Mesothelial cell of epicardium (in vitro differentiated cells): ENCODE results near the gene TBC1D21. TPM values are rescaled to one million over a fixed set of nuclear protein-coding genes. Genes with fewer than 3 reads are reported as not detected.

Source experiments
- DNase-seq, 2 experiments: peaks; one replicate each; pipeline ENCODE4 v3.0.0; 2021; ENCODE audit warnings: low spot score in 2 of 2; ENCODE audit not compliant: unreplicated experiment in 2 of 2
- H3K27ac Mint-ChIP-seq: 2 replicates; pipeline ENCODE4 v1.8.0; 2021; ENCODE audit warnings: mixed read lengths
- H3K27me3 Mint-ChIP-seq: 2 replicates; pipeline ENCODE4 v1.8.0; 2021; ENCODE audit warnings: low read depth, mixed read lengths
- H3K36me3 Mint-ChIP-seq: 2 replicates; pipeline ENCODE4 v1.8.0; 2021; ENCODE audit warnings: mixed read lengths
- H3K4me1 Mint-ChIP-seq: 2 replicates; pipeline ENCODE4 v1.8.0; 2021; ENCODE audit warnings: mixed read lengths
- H3K4me3 Mint-ChIP-seq: 2 replicates; pipeline ENCODE4 v1.8.0; 2021; ENCODE audit warnings: mild to moderate bottlenecking, moderate library complexity, mixed read lengths
- H3K9me3 Mint-ChIP-seq: 2 replicates; pipeline ENCODE4 v1.8.0; 2021; ENCODE audit warnings: mixed read lengths
- CTCF ChIP-seq: fragments of 200-600 bp; sonication (generic); IDR thresholded peaks from one replicate; pipeline ENCODE4 v1.5.0; 2021; ENCODE audit warnings: antibody characterized with exemption; ENCODE audit not compliant: unreplicated experiment
- total RNA-seq: library from RNA; stranded (reverse); gene quantifications from 3 replicates; pipeline ENCODE4 v1.2.1, GENCODE V29; 2021

TBC1D21 gene
- total RNA-seq, 1 donor from 2014 or later: not detected

GRCh38 chr15:73891328-73892315, 18.3 kb downstream of the TBC1D21 start:
- Mint-ChIP-seq H3K9me3 (peaks cover 4% of the 10 kb centered on the region), H3K27ac (no peak overlapping the region), H3K4me1 (no peaks in the 10 kb centered on the region), H3K4me3 (no peak overlapping the region), H3K27me3 (peaks cover 46% of the 10 kb centered on the region), H3K36me3 (no peaks in the 10 kb centered on the region)
- no peak for DNase-seq
- TF ChIP-seq CTCF: no peak

GRCh38 chr15:73892446-73893226, 19.3 kb downstream of the TBC1D21 start:
- peaks cover 38% of the 10 kb centered on the region for H3K27me3 Mint-ChIP-seq
- H3K4me1 Mint-ChIP-seq: no peaks in the 10 kb centered on the region
- peaks cover 4% of the 10 kb centered on the region for H3K9me3 Mint-ChIP-seq
- no peak overlapping the region for H3K27ac Mint-ChIP-seq
- no peak overlapping the region for H3K4me3 Mint-ChIP-seq
- H3K36me3 Mint-ChIP-seq: no peaks in the 10 kb centered on the region
- no peak for TF ChIP-seq CTCF
- DNase-seq: no peak

GRCh38 chr15:73894133-73894814, 20.9 kb downstream of the TBC1D21 start:
- Mint-ChIP-seq H3K4me3 (no peak overlapping the region), H3K36me3 (no peaks in the 10 kb centered on the region), H3K27me3 (peaks cover 25% of the 10 kb centered on the region), H3K27ac (no peak overlapping the region), H3K9me3 (peaks cover 4% of the 10 kb centered on the region), H3K4me1 (peaks cover 2% of the 10 kb centered on the region)
- DNase-seq: no peak
- no peak for TF ChIP-seq CTCF

- Mint-ChIP-seq H3K27ac (no peak overlapping the region), H3K9me3 (peaks cover 3% of the 10 kb centered on the region), H3K4me3 (no peak overlapping the region), H3K27me3 (peaks cover 13% of the 10 kb centered on the region), H3K36me3 (no peaks in the 10 kb centered on the region), H3K4me1 (peaks cover 11% of the 10 kb centered on the region)
- DNase-seq: no peak
- peak; percentile 71 for TF ChIP-seq CTCF
Observed at GRCh38 chr15:73897441-73898261, 24.3 kb downstream of the TBC1D21 start.
